HepG2 (cell line): ENCODE results near the gene RELL2. TPM values are rescaled to one million over a fixed set of nuclear protein-coding genes. Genes with fewer than 3 reads are reported as not detected.

Experiments used
- FUBP1 ChIP-seq: sonication (generic); formaldehyde crosslinking; IDR thresholded peaks from 2 replicates; pipeline ENCODE4 v1.5.1; 2020; ENCODE audit warnings: missing genetic modification reagents, mild to moderate bottlenecking, borderline replicate concordance
- GATAD1 ChIP-seq: IDR thresholded peaks from 2 replicates; pipeline ENCODE4 v1.6.1; 2016; ENCODE audit warnings: missing genetic modification reagents, missing compliant biosample characterization
- HMG20B ChIP-seq: conservative IDR thresholded peaks from 2 replicates; pipeline ENCODE4 v1.6.1; 2016; ENCODE audit warnings: missing genetic modification reagents, missing compliant biosample characterization
- KLF12 ChIP-seq: sonication (generic); formaldehyde crosslinking; IDR thresholded peaks from 2 replicates; pipeline ENCODE4 v1.4.0; 2020; ENCODE audit warnings: missing genetic modification reagents, borderline replicate concordance
- MAFG ChIP-seq: sonication (generic); formaldehyde crosslinking; IDR thresholded peaks from 2 replicates; pipeline ENCODE4 v1.5.1; 2020; ENCODE audit warnings: mild to moderate bottlenecking, missing genetic modification reagents
- MED13 ChIP-seq: sonication (generic); formaldehyde crosslinking; IDR thresholded peaks from 2 replicates; pipeline ENCODE4 v1.5.0; 2020; ENCODE audit warnings: missing genetic modification reagents
- RBM39 ChIP-seq: fragments of 200-400 bp; formaldehyde crosslinking; IDR thresholded peaks from one replicate; pipeline ENCODE4 v1.6.1; 2018; ENCODE audit warnings: antibody characterized with exemption, mild to moderate bottlenecking, low read depth, low read length; ENCODE audit not compliant: poor library complexity, severe bottlenecking
- ZKSCAN1 ChIP-seq: fragments of 150-350 bp; IDR thresholded peaks from 2 replicates; pipeline ENCODE4 v1.6.1; 2014; ENCODE audit warnings: low read length
- ZNF224 ChIP-seq: sonication (generic); formaldehyde crosslinking; IDR thresholded peaks from 2 replicates; pipeline ENCODE4 v1.5.0; 2020; ENCODE audit warnings: mild to moderate bottlenecking, missing genetic modification reagents
- ZNF432 ChIP-seq: sonication (generic); formaldehyde crosslinking; IDR thresholded peaks from 2 replicates; pipeline ENCODE4 v1.5.0; 2020; ENCODE audit warnings: missing genetic modification reagents, mild to moderate bottlenecking, borderline replicate concordance
- ZNF724P ChIP-seq: sonication (generic); formaldehyde crosslinking; IDR thresholded peaks from 2 replicates; pipeline ENCODE4 v1.8.0; 2022; ENCODE audit warnings: missing genetic modification reagents, borderline replicate concordance
- ZNF792 ChIP-seq: IDR thresholded peaks from 2 replicates; pipeline ENCODE4 v1.6.1; 2016
- polyA plus RNA-seq, 8 experiments: library from polyadenylated mRNA; depleted of rRNA in 3 of 8; stranded (reverse) in 7 of 8; unstranded in 1 of 8; fragments of >200 nt; fragmentation: Illumina TruSeq in 4 of 8; extraction: Trizol in 4 of 8; gene quantifications; 2 replicates each; pipeline versions ENCODE4 v1.2.1 to v1.2.3, GENCODE V29; 2011 to 2016; ENCODE audit warnings: low read depth in 4 of 8, missing spikeins in 1 of 8, mixed read lengths in 1 of 8; ENCODE audit not compliant: insufficient read depth in 1 of 8
- total RNA-seq, 5 experiments: library from RNA; depleted of rRNA; stranded (reverse); fragments of >200 nt; fragmentation: Illumina TruSeq; extraction: Trizol; gene quantifications; 2 replicates each; pipeline ENCODE4 v1.2.3, GENCODE V29; 2016; ENCODE audit warnings: low read depth in 1 of 5
- TF ChIP-seq, protein P1 (sequence below): sonication (generic); formaldehyde crosslinking; IDR thresholded peaks from 2 replicates; pipeline ENCODE4 v1.4.0; 2020; ENCODE audit warnings: missing genetic modification reagents, borderline replicate concordance
- TF ChIP-seq, protein P2 (sequence below): IDR thresholded peaks from 2 replicates; pipeline ENCODE4 v1.6.1; 2016; ENCODE audit warnings: control low read depth
- TF ChIP-seq, protein P3 (sequence below): sonication (generic); formaldehyde crosslinking; IDR thresholded peaks from 2 replicates; pipeline ENCODE4 v1.8.0; 2023; ENCODE audit warnings: mild to moderate bottlenecking, missing genetic modification reagents

RELL2 gene
- total and polyA plus RNA-seq, 2 of the 13 experiments (the other 11 are each of a cell fraction or from before 2014, with no cell fraction given): 6.4 to 8.3 TPM

DNA sequence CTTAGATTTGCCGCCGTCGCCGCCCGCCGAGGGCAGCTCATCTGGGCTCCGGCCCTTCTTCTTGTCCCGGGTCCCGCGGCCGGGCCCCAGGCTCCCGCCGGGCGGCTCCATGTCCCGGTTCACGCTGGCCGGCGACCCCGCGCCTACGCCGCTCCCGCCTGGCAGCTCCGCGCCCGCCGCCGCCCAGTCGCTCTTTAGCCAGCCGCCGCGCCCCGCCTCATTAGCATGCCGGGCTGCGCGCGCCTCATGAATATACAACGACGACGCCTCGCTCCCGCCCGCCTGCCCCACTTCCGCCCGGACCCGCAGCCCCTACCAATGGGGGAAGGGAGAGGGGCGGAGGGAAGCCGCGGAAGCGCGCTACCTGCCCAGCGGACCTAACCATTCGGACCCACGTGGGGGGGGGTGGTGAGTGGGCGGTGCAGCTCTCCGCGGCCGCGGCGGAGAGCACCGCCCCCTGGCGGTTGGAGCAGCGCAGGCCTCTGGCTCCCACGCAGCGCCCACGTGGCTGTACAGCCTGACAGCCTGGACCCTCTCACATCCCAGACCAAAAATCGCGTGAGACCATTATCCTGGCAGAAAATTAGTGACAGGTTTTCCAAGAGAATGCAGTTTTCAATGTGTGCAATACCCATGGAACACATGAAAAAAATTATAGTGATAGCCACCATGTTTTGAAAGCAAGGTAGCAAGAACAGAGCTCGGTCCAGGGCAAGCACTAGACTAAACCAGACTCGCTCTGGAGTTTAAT is 17.8 kb upstream of the RELL2 start, which contains the start of gene DIAPH1 (continued):
- TF ChIP-seq HMG20B (CRISPR knock-in tag) (no peak; the same call in 1 of the 2 replicates), GATAD1 (CRISPR knock-in tag) (peak; percentile 68; the same call in 1 of the 2 replicates), ZNF724P (CRISPR knock-in tag) (0 out of 2 replicates have a peak, but pooled peaks have one; percentile 41), ZNF432 (CRISPR knock-in tag) (no peak), MED13 (CRISPR knock-in tag) (peak; percentile 82), KLF12 (CRISPR knock-in tag) (peak; percentile 75; the same call in 1 of the 2 replicates), MAFG (CRISPR knock-in tag) (no peak), ZKSCAN1 (peak; percentile 44; the same call in 1 of the 2 replicates), FUBP1 (CRISPR knock-in tag) (no peak), ZNF224 (CRISPR knock-in tag) (0 out of 2 replicates have a peak, but pooled peaks have one; percentile 57), ZNF792 (peak; percentile 85; the same call in 1 of the 2 replicates), RBM39 (peak; percentile 42)
- TF ChIP-seq, protein P1, sequence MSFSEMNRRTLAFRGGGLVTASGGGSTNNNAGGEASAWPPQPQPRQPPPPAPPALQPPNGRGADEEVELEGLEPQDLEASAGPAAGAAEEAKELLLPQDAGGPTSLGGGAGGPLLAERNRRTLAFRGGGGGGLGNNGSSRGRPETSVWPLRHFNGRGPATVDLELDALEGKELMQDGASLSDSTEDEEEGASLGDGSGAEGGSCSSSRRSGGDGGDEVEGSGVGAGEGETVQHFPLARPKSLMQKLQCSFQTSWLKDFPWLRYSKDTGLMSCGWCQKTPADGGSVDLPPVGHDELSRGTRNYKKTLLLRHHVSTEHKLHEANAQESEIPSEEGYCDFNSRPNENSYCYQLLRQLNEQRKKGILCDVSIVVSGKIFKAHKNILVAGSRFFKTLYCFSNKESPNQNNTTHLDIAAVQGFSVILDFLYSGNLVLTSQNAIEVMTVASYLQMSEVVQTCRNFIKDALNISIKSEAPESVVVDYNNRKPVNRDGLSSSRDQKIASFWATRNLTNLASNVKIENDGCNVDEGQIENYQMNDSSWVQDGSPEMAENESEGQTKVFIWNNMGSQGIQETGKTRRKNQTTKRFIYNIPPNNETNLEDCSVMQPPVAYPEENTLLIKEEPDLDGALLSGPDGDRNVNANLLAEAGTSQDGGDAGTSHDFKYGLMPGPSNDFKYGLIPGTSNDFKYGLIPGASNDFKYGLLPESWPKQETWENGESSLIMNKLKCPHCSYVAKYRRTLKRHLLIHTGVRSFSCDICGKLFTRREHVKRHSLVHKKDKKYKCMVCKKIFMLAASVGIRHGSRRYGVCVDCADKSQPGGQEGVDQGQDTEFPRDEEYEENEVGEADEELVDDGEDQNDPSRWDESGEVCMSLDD: no peak
- TF ChIP-seq, protein P2, sequence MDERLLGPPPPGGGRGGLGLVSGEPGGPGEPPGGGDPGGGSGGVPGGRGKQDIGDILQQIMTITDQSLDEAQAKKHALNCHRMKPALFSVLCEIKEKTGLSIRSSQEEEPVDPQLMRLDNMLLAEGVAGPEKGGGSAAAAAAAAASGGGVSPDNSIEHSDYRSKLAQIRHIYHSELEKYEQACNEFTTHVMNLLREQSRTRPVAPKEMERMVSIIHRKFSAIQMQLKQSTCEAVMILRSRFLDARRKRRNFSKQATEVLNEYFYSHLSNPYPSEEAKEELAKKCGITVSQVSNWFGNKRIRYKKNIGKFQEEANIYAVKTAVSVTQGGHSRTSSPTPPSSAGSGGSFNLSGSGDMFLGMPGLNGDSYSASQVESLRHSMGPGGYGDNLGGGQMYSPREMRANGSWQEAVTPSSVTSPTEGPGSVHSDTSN (CRISPR knock-in tag): no peak
- TF ChIP-seq, protein P3, sequence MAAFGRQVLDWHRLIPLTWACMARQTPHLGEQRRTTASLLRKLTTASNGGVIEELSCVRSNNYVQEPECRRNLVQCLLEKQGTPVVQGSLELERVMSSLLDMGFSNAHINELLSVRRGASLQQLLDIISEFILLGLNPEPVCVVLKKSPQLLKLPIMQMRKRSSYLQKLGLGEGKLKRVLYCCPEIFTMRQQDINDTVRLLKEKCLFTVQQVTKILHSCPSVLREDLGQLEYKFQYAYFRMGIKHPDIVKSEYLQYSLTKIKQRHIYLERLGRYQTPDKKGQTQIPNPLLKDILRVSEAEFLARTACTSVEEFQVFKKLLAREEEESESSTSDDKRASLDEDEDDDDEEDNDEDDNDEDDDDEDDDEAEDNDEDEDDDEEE (CRISPR knock-in tag): 0 out of 2 replicates have a peak, but pooled peaks have one; percentile 49
